ENCODE data around the gene CELF5.

- TF ChIP-seq, protein P1, sequence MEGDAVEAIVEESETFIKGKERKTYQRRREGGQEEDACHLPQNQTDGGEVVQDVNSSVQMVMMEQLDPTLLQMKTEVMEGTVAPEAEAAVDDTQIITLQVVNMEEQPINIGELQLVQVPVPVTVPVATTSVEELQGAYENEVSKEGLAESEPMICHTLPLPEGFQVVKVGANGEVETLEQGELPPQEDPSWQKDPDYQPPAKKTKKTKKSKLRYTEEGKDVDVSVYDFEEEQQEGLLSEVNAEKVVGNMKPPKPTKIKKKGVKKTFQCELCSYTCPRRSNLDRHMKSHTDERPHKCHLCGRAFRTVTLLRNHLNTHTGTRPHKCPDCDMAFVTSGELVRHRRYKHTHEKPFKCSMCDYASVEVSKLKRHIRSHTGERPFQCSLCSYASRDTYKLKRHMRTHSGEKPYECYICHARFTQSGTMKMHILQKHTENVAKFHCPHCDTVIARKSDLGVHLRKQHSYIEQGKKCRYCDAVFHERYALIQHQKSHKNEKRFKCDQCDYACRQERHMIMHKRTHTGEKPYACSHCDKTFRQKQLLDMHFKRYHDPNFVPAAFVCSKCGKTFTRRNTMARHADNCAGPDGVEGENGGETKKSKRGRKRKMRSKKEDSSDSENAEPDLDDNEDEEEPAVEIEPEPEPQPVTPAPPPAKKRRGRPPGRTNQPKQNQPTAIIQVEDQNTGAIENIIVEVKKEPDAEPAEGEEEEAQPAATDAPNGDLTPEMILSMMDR (IDR thresholded peaks at IDR 0.05) = no peak
- no peak for TF ChIP-seq POLR2A (IDR thresholded peaks at IDR 0.05)
Observed at GRCh38 chr19:3204646-3205275, 19.7 kb upstream of the CELF5 start.
